Measurements from ENCODE around the gene NKX1-2.

Gene NKX1-2

DNA sequence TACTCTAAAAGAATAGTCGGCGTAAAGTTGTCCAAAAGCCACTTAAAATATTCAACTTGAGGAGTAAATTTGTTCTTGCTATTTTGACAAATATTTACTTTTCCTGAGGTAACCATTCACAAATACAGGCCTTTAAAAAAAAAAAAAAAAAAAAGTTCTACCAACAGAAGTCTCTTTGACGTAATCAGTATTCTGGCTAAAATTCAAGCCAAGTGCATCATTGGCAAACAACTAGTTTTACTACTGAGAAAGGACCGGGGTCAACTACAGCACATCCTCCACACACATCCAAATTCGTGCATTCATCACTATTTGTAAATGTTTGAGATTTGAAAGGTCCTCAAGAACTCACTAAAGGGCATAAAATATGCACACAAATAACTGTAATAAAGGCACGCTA, 33.1 kb downstream of the NKX1-2 start:
- no peak for DNase-seq (ENCODE audit: low spot score)

GRCh38 chr10:124415210-124415609, 34.6 kb downstream of the NKX1-2 start:
- no peak for DNase-seq (ENCODE audit: low spot score)

- no peak for DNase-seq (ENCODE audit: low spot score)
Measured at GRCh38 chr10:124414076-124414475, 35.8 kb downstream of the NKX1-2 start.

DNA sequence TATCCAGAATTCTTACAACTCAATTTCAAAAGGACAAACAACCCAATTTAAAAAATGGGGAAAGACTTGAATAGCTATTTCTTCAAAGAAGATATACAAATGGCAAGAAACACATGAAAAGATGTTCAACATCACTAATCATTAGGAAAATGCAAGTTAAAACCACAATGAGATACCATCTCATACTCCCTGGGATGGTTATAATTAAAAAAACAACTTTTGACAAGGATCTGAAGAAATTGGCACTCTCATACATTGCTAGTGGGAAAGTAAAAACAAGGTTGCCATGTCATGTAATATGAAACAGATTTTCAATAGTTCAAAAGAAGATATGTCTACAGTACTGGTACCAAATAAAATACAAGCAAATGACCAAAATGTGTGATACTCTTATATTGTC, 40.1 kb downstream of the NKX1-2 start:
- no peak for DNase-seq (ENCODE audit: low spot score)

DNA sequence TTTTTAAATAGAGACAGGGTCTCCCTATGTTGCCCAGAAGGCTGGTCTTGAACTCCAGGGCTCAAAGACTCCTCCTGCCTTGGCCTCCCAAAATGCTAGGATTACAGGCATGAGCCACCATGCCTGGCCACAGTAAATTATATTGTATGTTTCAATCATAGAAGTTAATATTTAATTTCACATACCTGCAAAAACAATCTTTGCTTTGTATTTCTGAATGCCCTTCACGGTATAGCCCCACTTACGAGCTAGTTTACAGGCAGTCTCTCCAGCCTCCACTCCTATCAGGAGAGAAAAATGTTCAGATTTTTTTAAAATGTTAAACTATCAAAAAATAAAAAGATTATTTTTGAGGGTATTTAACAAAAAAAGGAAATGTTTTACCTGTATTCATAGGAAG, 41.5 kb downstream of the NKX1-2 start:
- no peak for DNase-seq (ENCODE audit: low spot score)

DNA sequence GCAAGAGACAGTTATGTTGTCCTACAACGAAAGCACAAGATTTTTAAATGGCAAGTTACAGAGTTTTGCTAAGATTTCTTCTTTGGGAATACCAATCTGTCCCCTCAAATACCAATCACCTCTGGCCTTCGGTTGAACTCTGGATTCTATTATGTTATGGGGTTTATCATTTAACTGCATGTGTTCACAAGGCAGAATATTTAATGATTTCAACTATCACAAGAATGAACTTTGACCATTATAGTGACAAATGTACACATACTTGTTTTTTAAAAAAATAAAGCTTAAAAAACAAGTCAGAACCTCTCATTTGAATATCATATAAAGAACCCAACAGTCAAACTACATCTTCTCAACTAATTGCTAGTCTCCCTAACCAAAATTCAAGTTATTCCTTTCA, 42.4 kb downstream of the NKX1-2 start:
- no peak for DNase-seq (ENCODE audit: low spot score)

DNA sequence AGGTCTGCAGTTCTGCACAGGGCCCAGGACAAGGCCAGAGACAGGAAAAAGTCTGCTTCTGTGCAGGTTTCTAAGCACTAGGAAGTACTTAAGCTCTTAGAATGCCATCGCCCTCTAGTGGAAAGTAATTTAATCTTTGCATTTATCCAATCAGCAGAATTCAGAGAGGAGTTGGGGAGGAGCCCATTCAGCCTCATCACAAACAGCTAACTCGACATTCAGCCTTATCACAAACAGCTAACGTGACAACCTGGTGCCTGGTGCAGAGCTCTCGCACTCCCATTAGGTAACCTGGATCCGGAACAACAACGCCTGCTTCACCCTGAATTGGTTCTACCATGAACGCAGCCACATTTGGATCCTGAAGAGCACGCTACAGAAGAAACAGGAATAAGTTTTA, 46.3 kb downstream of the NKX1-2 start:
- peak; percentile 81 for DNase-seq (ENCODE audit: low spot score)

DNA sequence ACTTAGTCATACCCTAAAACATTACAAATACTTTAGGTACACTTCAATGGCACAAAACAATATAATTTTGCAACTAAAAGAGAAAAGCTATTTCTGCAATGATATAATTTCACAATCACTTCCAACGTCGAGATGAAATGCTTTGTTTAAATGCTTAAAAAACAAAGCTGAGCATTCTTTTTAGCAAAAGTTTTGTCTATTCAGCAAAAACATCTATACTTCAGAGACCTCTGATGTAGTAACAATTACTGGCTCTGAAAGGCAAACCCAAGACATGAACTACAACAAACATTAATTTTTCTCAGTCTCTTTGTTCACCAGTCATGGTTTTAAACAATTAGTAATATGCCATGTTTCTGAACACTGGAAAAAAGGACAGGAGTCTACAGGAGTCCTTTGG, 47.6 kb downstream of the NKX1-2 start:
- no peak for DNase-seq (ENCODE audit: low spot score)

DNA sequence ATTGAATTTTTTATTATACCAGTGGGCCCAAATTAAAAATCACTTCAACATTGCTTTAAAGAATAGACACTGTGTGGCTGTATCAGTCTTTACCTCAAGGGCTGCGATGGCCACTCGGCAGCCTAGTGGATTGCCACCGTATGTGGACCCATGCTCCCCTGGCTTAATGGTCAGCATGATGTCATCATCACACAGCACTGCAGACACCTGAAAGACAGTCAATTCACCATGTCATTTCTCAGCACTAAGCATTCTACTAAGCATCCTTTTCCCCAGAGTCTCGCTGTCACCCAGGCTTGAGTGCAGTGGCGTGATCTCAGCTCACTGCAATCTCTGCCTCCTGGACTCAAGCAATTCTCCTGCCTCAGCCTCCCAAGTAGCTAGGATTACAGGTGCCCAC, 48.2 kb downstream of the NKX1-2 start:
- no peak for DNase-seq (ENCODE audit: low spot score)

All from kidney tubule cell (primary cell).